Pancreas (tissue), 10 donors: ENCODE data around the gene COCH. TPM values are rescaled to one million over a fixed set of nuclear protein-coding genes. Genes with fewer than 3 reads are reported as not detected.
A peak's percentile ranks its signal among the peaks of the same experiment; 100 is the strongest.

ENCODE experiments used
- ATAC-seq, 4 donors: fragments of 200-7000 bp; cut with Tn5 transposase; one replicate each; pipeline versions ENCODE4 v1.8.0 to v1.9.1; 2020; ENCODE audit warnings: mild to moderate bottlenecking in 4 of 4, moderate library complexity in 4 of 4
- DNase-seq, 6 donors: peaks; one replicate each; pipeline ENCODE4 v3.0.0-alpha.2; 2020
- FAIRE-seq: peaks from 2 replicates; lab custom pipeline; 2012; peaks lifted over from hg19 to GRCh38; lab: Jason Lieb, UNC
- H3K27ac ChIP-seq, 4 donors: fragments of 200-600 bp; sonication (generic); 1 replicate in 3 of 4; 2 replicates in 1 of 4; pipeline versions ENCODE4 v1.5.0 to v1.8.0; 2020
- H3K27me3 ChIP-seq, 4 donors: fragments of 200-600 bp; one replicate each; pipeline ENCODE4 v1.8.0; 2021
- H3K36me3 ChIP-seq, 3 donors: fragments of 200-600 bp; sonication (generic) in 1 of 3; one replicate each; pipeline versions ENCODE4 v1.5.0 to v1.8.0; 2020 to 2021
- H3K4me1 ChIP-seq, 3 donors: fragments of 200-600 bp; one replicate each; pipeline ENCODE4 v1.8.0; 2021
- H3K4me3 ChIP-seq, 4 donors: fragments of 200-600 bp; sonication (generic) in 2 of 4; one replicate each; pipeline versions ENCODE4 v1.5.0 to v1.8.0; 2020 to 2021
- H3K9me3 ChIP-seq, 4 donors: fragments of 200-600 bp; one replicate each; pipeline ENCODE4 v1.8.0; 2021
- CTCF ChIP-seq, 4 donors: fragments of 200-600 bp; sonication (generic) in 3 of 4; IDR thresholded peaks; one replicate each; pipeline versions ENCODE4 v1.5.0 to v1.8.0; 2021; ENCODE audit warnings: antibody characterized with exemption in 4 of 4
- WGBS, 2 donors: extraction: QIAGEN DNeasy Blood & Tissue Kit; methylation state at CpG; one replicate each; pipeline ENCODE4 v1.1.7; 2013; 5-methylcytosine and 5-hydroxymethylcytosine counted together
- intact Hi-C, 3 donors: fragments of 100-400 bp; cut with DNase I; formaldehyde crosslinking; loops; one replicate each; pipeline versions ENCODE4 v1.11.1 to v1.14.2; 2022
- polyA plus RNA-seq, 2 donors: library from polyadenylated mRNA; stranded (reverse); fragments of 200-250 nt; gene quantifications; one replicate each; pipeline ENCODE4 v1.2.3, GENCODE V29; 2013
- total RNA-seq, 6 donors: library from RNA; stranded (reverse); fragmentation: NEBNext Ultra II Directional in 4 of 6; extraction: Animal tissue kit (Norgen Biotek cat#: 25700) in 4 of 6; gene quantifications; one replicate each; pipeline versions ENCODE4 v1.2.1 to v1.2.4, GENCODE V29; 2021 to 2023
- donor health status: healthy with polysubstance abuse.
- donor health status: DM: no; HTN: no; CAD: no; lungs with moderate emphysema.
- donor health status: DM: no; HTN: no; CAD: no.
- donor health status: control.
- donor health status: control.
- donor health status: Bipolar disorder and iron deficiency.
- donor health status: DM: yes; HTN: yes; CAD: no.
- donor health status: DM: no; HTN: no; CAD: no.
- donor health status: DM: no; HTN: no; CAD: no.
- donor health status: DM: yes; HTN: yes; CAD: no.

COCH gene
- total and polyA plus RNA-seq, 8 donors, result 2.0 to 28.5 (median 6.2) TPM

DNA sequence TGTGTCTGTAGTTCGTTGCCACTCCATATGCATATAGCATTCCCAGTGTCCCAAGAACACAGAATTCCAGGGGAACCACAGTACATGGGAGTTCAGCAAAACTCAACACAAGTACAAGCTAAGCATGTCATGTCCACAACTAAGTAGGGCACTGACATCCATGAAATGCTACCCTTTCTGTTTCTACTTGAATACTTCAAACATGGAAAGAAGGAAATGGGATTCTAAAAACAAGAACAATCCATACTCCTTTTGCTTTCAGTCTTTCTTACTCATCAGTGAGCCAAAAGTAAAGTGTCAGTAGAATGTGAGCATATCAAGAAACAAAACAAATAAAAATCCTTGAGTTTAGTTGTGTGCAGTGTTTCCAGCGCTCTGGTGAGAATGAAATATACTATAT is 36.0 kb upstream of the COCH start:
- intact Hi-C loops, result no loop called here
- Histone ChIP-seq H3K36me3 (no peaks in the 10 kb centered on the region), H3K4me3 (no peak overlapping the region), H3K27ac (no peak overlapping the region), H3K9me3 (no peaks in the 10 kb centered on the region), H3K4me1 (no peaks in the 10 kb centered on the region), H3K27me3 (no peaks in the 10 kb centered on the region)
- FAIRE-seq (no peak), DNase-seq (no peak), ATAC-seq (no peak)
- WGBS, 2 donors, result 31 to 34% methylated on average over 2 of the region's 2 CpGs
- no peak for TF ChIP-seq CTCF (IDR thresholded peaks at IDR 0.05)

DNA sequence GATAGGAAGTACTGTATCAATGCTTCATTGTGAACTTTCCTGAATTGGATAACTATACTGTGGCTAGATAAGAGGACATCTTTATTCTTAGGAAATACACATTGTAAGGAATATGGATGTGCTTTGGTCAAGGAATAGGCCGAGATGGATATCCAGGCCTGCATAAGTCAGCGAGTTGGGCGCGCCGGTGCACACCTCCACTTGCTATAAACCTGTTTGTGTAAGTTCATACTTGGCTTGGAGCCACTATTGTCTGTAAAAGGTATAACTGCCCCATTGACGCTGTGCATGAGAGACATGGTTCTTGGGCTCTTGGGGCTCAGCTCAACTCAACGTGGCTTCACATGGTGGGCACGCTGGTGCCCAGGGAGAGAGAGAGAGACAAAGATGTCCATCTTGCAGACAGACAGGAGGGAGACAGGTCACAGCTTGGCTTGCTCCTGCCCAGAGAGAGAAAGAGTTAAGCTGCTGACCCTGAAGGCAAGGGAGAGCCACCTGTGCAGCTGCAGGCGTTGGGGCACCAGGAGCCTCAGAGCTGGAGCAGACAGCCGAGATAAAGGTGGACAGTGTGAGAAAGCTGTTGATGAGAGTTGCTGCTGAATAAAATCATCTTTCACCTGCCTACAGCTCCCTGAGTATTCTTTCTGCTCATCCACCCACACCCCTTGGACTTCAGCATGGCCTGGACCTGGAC is 34.1 kb upstream of the COCH start:
- H3K4me3 ChIP-seq, result no peak overlapping the region
- no peak overlapping the region for H3K27ac ChIP-seq
- intact Hi-C loops, result no loop called here
- 69 to 81% methylated on average over 10 of the region's 10 CpGs for WGBS, 2 donors
- no peaks in the 10 kb centered on the region for H3K36me3 ChIP-seq
- DNase-seq (no peak), FAIRE-seq (no peak), ATAC-seq (no peak)
- H3K4me1 ChIP-seq, result no peaks in the 10 kb centered on the region
- no peaks in the 10 kb centered on the region for H3K27me3 ChIP-seq
- TF ChIP-seq CTCF (IDR thresholded peaks at IDR 0.05), result no peak
- H3K9me3 ChIP-seq, result no peaks in the 10 kb centered on the region

GRCh38 chr14:30842431-30842830 is 31.9 kb upstream of the COCH start:
- TF ChIP-seq CTCF (IDR thresholded peaks at IDR 0.05), result no peak
- DNase-seq (no peak), FAIRE-seq (no peak), ATAC-seq (no peak)
- intact Hi-C loops, result no loop called here
- Histone ChIP-seq H3K4me1 (no peaks in the 10 kb centered on the region), H3K36me3 (no peaks in the 10 kb centered on the region), H3K27me3 (no peaks in the 10 kb centered on the region), H3K27ac (no peak overlapping the region), H3K4me3 (no peak overlapping the region), H3K9me3 (no peaks in the 10 kb centered on the region)

DNA sequence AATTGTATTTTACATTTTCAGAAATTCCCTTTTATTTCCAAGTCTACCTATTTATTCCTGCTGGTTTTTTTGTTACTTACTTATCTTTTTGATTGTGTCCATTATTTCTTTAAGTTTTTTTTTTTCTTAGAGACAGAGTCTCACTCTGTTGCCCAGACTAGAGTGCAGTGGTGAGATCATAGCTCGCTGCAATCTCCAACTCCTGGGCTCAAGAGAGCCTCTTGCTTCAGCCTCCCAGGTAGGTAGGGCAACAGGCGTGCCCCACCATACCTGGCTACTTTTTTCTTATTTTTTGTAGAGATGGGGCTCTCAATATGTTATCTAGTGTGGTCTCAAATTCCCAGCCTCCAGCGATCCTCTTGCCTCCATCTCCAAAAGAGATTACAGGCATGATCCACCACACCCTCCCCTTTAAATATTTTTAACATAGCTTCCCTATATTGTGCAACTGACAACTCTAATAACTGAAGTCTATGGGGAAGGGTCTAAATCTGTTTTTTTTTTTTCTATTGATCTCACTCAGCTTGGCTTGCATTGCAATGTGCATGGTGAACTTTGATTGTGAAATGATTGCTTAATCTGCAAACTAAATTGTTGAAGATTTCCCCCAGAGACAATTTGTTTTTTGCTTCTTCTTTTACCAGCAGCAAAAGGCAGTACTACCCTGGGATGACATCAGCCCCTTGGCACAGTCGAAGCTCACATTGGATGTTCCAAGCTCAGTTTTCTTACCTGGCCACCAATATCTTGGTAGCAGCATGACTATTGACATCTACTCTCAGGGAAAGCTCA is 25.7 kb upstream of the COCH start:
- TF ChIP-seq CTCF (IDR thresholded peaks at IDR 0.05), result no peak
- ATAC-seq (peak in 1 of 4 donors; percentile 30), FAIRE-seq (no peak), DNase-seq (no peak)
- Histone ChIP-seq H3K4me3 (no peak overlapping the region), H3K27ac (no peak overlapping the region), H3K27me3 (no peaks in the 10 kb centered on the region), H3K9me3 (no peaks in the 10 kb centered on the region), H3K4me1 (no peaks in the 10 kb centered on the region), H3K36me3 (no peaks in the 10 kb centered on the region)
- WGBS, 2 donors, result 90 to 96% methylated on average over 4 of the region's 4 CpGs
- intact Hi-C loops, result no loop called here

- no peak for TF ChIP-seq CTCF (IDR thresholded peaks at IDR 0.05)
- no peak for ATAC-seq
- Histone ChIP-seq H3K36me3 (no peaks in the 10 kb centered on the region), H3K9me3 (no peaks in the 10 kb centered on the region), H3K4me3 (no peak overlapping the region), H3K27ac (no peak overlapping the region), H3K27me3 (no peaks in the 10 kb centered on the region), H3K4me1 (no peaks in the 10 kb centered on the region)
- FAIRE-seq, result no peak
- DNase-seq, result no peak
- intact Hi-C loops, result no loop called here
- 94 to 95% methylated on average over 1 of the region's 1 CpG for WGBS, 2 donors
Observed at GRCh38 chr14:30849354-30849753, 25.0 kb upstream of the COCH start.
